Neural progenitor cell (in vitro differentiated cells): ENCODE measurements around the gene ADCY1. TPM values are rescaled to one million over a fixed set of nuclear protein-coding genes. Genes with fewer than 3 reads are reported as not detected.
A peak's percentile ranks its signal among the peaks of the same experiment; 100 is the strongest.

ENCODE experiments used
- DNase-seq: peaks from one replicate; pipeline ENCODE4 v3.0.0-alpha.2; 2016; ENCODE audit warnings: low spot score
- H2AFZ ChIP-seq: fragments of 200-600 bp; sonication (generic); replicated peaks from 2 replicates; pipeline ENCODE4 v1.6.1; 2016; ENCODE audit warnings: antibody characterized with exemption
- H3F3A ChIP-seq: fragments of 200-600 bp; sonication (generic); 2 replicates; pipeline ENCODE4 v1.6.1; 2016; ENCODE audit warnings: antibody characterized with exemption, low read depth
- H3K27ac ChIP-seq: fragments of 200-600 bp; sonication (generic); 2 replicates; pipeline ENCODE4 v1.5.1; 2016; ENCODE audit warnings: mild to moderate bottlenecking
- H3K27me3 ChIP-seq: fragments of 200-600 bp; sonication (generic); 2 replicates; pipeline ENCODE4 v1.6.1; 2016; ENCODE audit warnings: mild to moderate bottlenecking, moderate library complexity
- H3K36me3 ChIP-seq: fragments of 200-600 bp; sonication (generic); 2 replicates; pipeline ENCODE4 v1.5.1; 2016
- H3K4me1 ChIP-seq: fragments of 200-600 bp; sonication (generic); 2 replicates; pipeline ENCODE4 v1.6.1; 2016; ENCODE audit warnings: mixed run types
- H3K4me2 ChIP-seq: fragments of 200-600 bp; sonication (generic); 2 replicates; pipeline ENCODE4 v1.6.1; 2016
- H3K4me3 ChIP-seq: fragments of 200-600 bp; sonication (generic); 2 replicates; pipeline ENCODE4 v1.5.1; 2016
- H3K79me2 ChIP-seq: fragments of 200-600 bp; sonication (generic); 2 replicates; pipeline ENCODE4 v1.6.1; 2016; ENCODE audit warnings: low read depth
- H3K9ac ChIP-seq: fragments of 200-600 bp; sonication (generic); 2 replicates; pipeline ENCODE4 v1.6.1; 2016
- H3K9me3 ChIP-seq: fragments of 200-600 bp; sonication (generic); 2 replicates; pipeline ENCODE4 v1.5.1; 2016; ENCODE audit warnings: low read depth
- H4K20me1 ChIP-seq: fragments of 200-600 bp; sonication (generic); 2 replicates; pipeline ENCODE4 v1.6.1; 2016; ENCODE audit warnings: low read depth
- H3K27ac Mint-ChIP-seq: 3 replicates; pipeline ENCODE4 v1.8.0; 2021; ENCODE audit warnings: mixed read lengths
- H3K27me3 Mint-ChIP-seq: 2 replicates; pipeline ENCODE4 v1.8.0; 2022; ENCODE audit warnings: low read depth, mild to moderate bottlenecking, inconsistent platforms, moderate library complexity, mixed read lengths; ENCODE audit not compliant: insufficient read depth
- H3K36me3 Mint-ChIP-seq: 3 replicates; pipeline ENCODE4 v1.8.0; 2021; ENCODE audit warnings: mixed read lengths
- H3K4me1 Mint-ChIP-seq: 3 replicates; pipeline ENCODE4 v1.8.0; 2021; ENCODE audit warnings: mixed read lengths
- H3K4me3 Mint-ChIP-seq: 3 replicates; pipeline ENCODE4 v1.8.0; 2021; ENCODE audit warnings: mild to moderate bottlenecking, moderate library complexity, mixed read lengths
- H3K9me3 Mint-ChIP-seq: 3 replicates; pipeline ENCODE4 v1.8.0; 2020; ENCODE audit warnings: mixed read lengths
- CTCF ChIP-seq: fragments of 200-600 bp; sonication (generic); IDR thresholded peaks from 2 replicates; pipeline ENCODE4 v1.5.1; 2017; ENCODE audit warnings: antibody characterized with exemption, mild to moderate bottlenecking
- EZH2 ChIP-seq: fragments of 200-600 bp; sonication (generic); IDR thresholded peaks from 2 replicates; pipeline ENCODE4 v1.6.1; 2017; ENCODE audit warnings: antibody characterized with exemption, mild to moderate bottlenecking, moderate library complexity
- EZH2phosphoT487 ChIP-seq: fragments of 200-600 bp; sonication (generic); IDR thresholded peaks from 2 replicates; pipeline ENCODE4 v1.6.1; 2017; ENCODE audit warnings: antibody characterized with exemption
- total RNA-seq: library from RNA; depleted of rRNA; stranded (reverse); fragments of >200 nt; gene quantifications from 2 replicates; pipeline ENCODE4 v1.2.3, GENCODE V29; 2015; ENCODE audit warnings: low replicate concordance

The ADCY1 gene
- total RNA-seq, 1 donor from 2014 or later = 7.4 TPM

- DNase-seq = no peak
Measured at GRCh38 chr7:45703911-45704682, 129.9 kb downstream of the ADCY1 start.

GRCh38 chr7:45704683-45705016, 130.5 kb downstream of the ADCY1 start:
- Histone ChIP-seq H3K4me3 (no peak overlapping the region), H3K9me3 (no peaks in the 10 kb centered on the region), H3K36me3 (no peaks in the 10 kb centered on the region), H2AFZ (no peak overlapping the region), H3K4me2 (no peak overlapping the region), H3K4me1 (no peaks in the 10 kb centered on the region), H4K20me1 (no peaks in the 10 kb centered on the region), H3K27ac (no peak overlapping the region), H3K79me2 (no peaks in the 10 kb centered on the region), H3K27me3 (no peaks in the 10 kb centered on the region), H3F3A (no peaks in the 10 kb centered on the region), H3K9ac (no peak overlapping the region)
- no peak for DNase-seq
- H3K9me3 Mint-ChIP-seq = no peaks in the 10 kb centered on the region
- no peak overlapping the region for H3K27ac Mint-ChIP-seq
- no peak for TF ChIP-seq EZH2
- TF ChIP-seq EZH2phosphoT487 = no peak
- TF ChIP-seq CTCF = no peak
- H3K4me3 Mint-ChIP-seq = no peak overlapping the region
- no peaks in the 10 kb centered on the region for H3K4me1 Mint-ChIP-seq
- peaks cover 3% of the 10 kb centered on the region for H3K27me3 Mint-ChIP-seq
- peaks cover 4% of the 10 kb centered on the region for H3K36me3 Mint-ChIP-seq

More at GRCh38 chr7:45703911-45704682, 129.9 kb downstream of the ADCY1 start:
- peaks cover 4% of the 10 kb centered on the region for H3K36me3 Mint-ChIP-seq
- no peak overlapping the region for H2AFZ ChIP-seq
- no peak overlapping the region for H3K9ac ChIP-seq
- H3K9me3 Mint-ChIP-seq = no peaks in the 10 kb centered on the region
- H3K9me3 ChIP-seq = no peaks in the 10 kb centered on the region
- H3K4me1 ChIP-seq = no peaks in the 10 kb centered on the region
- H3K27me3 ChIP-seq = no peaks in the 10 kb centered on the region
- H3K36me3 ChIP-seq = no peaks in the 10 kb centered on the region
- H3K4me1 Mint-ChIP-seq = no peaks in the 10 kb centered on the region
- no peak overlapping the region for H3K4me3 Mint-ChIP-seq
- no peak overlapping the region for H3K4me2 ChIP-seq
- H3K27me3 Mint-ChIP-seq = peaks cover 2% of the 10 kb centered on the region
- H3K79me2 ChIP-seq = no peaks in the 10 kb centered on the region
- peak overlapping the region; percentile 69 for H3K27ac Mint-ChIP-seq
- no peaks in the 10 kb centered on the region for H4K20me1 ChIP-seq
- no peak overlapping the region for H3K4me3 ChIP-seq
- H3F3A ChIP-seq = no peaks in the 10 kb centered on the region
- TF ChIP-seq EZH2phosphoT487 (no peak), EZH2 (no peak), CTCF (no peak)
- no peak overlapping the region for H3K27ac ChIP-seq

DNA sequence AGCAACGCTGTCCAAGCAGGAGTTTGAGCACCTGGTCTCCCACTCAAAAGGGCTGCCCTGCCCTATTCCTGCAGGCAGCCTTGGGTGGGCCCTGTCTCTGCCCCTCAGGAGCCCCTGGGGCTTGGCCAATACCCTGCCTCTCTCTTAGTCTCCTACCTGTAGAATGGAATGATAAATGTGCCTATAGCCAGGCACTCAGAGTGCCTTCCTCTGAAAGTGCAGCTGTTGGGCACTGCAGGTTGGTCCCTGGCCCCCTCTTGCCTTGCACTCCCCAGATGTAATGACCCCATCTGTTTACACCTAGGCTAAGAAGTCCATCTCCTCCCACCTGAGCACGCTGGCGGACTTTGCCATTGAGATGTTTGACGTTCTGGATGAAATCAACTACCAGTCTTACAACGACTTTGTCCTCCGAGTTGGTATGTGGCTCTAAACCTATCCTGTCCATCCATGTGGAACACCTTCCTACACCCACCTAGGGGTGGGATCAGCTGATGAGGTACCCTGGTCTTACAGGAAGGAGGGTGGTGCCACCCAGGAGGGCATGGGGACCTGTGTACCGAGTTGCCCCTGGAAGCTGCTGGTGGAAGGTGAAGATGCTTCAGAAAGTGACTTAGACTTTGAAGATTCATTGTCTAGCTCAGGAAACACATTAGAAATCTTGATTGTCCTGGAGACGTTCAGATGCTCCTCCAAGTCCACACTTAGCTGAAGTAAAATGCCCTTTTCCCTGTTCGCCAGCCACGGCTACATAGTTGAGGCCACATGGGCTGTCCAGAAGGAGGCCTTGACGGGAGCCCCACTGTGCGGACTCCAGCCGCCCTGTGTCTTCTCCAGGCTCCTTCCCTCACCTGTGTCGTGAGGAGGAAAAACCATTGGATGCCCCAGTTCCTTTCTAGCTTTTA, 134.1 kb downstream of the ADCY1 start:
- no peaks in the 10 kb centered on the region for H3K9me3 Mint-ChIP-seq
- H3K27me3 Mint-ChIP-seq = peaks cover 5% of the 10 kb centered on the region
- TF ChIP-seq EZH2 (no peak), CTCF (no peak), EZH2phosphoT487 (no peak)
- Histone ChIP-seq H3K27ac (no peak overlapping the region), H2AFZ (no peak overlapping the region), H3K4me1 (no peaks in the 10 kb centered on the region), H3K4me3 (no peak overlapping the region), H3K36me3 (no peaks in the 10 kb centered on the region), H3F3A (no peaks in the 10 kb centered on the region), H3K79me2 (no peaks in the 10 kb centered on the region), H3K4me2 (no peak overlapping the region), H3K9me3 (no peaks in the 10 kb centered on the region), H3K27me3 (no peaks in the 10 kb centered on the region), H4K20me1 (no peaks in the 10 kb centered on the region), H3K9ac (no peak overlapping the region)
- no peak overlapping the region for H3K4me3 Mint-ChIP-seq
- no peak for DNase-seq
- H3K27ac Mint-ChIP-seq = no peak overlapping the region
- peaks cover 3% of the 10 kb centered on the region for H3K36me3 Mint-ChIP-seq
- H3K4me1 Mint-ChIP-seq = no peaks in the 10 kb centered on the region
